HG03095 (cell line): ENCODE measurements around the gene GPR63.

Experiments
- ATAC-seq: cut with Tn5 transposase; IDR thresholded peaks from one replicate; pipeline ENCODE4 v1.9.1; 2021; ENCODE audit warnings: moderate library complexity; ENCODE audit not compliant: unreplicated experiment

GPR63 gene

GRCh38 chr6:96823743-96824142 lies 13.5 kb downstream of the GPR63 start:
- ATAC-seq: no peak

GRCh38 chr6:96821034-96821433 lies 16.2 kb downstream of the GPR63 start:
- ATAC-seq: no peak

DNA sequence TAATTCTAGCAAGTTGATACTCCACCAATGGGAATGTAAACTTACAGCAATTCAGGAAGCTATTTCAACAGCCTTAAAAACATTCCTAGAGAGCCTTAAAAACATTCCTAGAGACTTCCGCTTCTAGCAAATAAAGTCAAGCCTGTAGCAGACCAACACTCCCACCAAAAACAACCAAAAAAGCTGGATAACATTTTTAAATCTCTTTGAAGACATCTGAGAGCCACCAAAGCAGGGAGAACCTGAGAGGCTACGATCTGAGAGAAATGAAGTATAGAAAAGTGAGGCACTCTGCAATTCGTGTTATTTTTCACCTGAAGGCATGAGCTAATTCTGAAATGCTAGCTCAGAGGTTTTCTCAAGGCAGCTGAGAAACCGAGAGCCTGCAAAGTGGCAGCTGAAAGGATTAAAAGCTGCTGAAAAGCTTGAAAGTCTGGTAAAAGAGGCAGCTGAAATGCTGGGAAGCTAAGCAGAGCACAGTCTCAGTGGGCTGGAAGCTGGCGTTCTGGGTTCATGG lies 20.9 kb downstream of the GPR63 start:
- ATAC-seq: no peak

- no peak for ATAC-seq
Observed at GRCh38 chr6:96814625-96815024, 22.7 kb downstream of the GPR63 start.

DNA sequence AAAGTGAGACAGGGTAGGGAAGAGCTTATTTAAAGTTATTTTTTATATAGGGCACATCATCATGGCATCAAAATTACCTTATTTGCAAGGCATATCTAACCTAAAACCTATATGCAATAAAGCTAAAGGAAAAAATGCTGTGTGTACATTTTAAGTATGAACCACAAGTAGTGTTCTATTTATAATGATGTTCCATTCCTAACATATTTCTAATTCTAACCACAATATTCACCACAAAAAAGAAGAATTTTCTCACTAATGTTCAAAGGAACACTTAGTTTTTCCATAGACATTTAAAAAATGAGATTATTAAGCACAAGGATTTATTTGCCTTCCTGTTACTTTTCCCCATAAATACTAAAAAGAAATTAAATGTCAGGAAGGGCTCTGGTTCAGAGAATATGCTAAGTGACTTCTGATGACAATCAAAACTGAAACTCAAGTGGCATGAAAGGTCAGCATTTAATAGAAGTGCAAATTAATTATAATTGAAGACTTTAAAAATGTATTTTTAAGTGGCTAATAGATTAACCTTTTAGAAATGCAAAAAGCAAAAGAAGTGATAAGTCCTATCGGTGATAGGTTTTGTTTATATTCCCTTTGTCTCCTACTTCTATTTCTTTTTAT lies 25.1 kb downstream of the GPR63 start:
- ATAC-seq: no peak

DNA sequence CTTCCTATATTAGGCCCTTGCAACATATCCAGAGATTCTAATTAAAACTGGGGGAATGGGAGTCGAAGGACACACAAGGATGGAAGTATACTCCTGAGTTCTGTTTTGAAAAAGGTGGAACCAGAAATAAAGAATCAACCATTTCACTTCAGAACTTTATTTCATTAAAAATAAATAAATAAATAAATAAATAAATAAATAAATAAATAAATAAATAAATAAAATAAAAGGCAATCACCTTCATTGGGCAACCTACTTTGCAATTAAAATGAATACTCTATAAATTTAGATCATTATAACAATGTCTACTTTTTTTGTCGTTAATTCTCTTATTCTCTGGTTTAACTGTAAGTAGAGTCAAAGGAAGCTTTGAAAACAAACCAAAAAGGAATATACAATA lies 25.6 kb downstream of the GPR63 start:
- no peak for ATAC-seq

DNA sequence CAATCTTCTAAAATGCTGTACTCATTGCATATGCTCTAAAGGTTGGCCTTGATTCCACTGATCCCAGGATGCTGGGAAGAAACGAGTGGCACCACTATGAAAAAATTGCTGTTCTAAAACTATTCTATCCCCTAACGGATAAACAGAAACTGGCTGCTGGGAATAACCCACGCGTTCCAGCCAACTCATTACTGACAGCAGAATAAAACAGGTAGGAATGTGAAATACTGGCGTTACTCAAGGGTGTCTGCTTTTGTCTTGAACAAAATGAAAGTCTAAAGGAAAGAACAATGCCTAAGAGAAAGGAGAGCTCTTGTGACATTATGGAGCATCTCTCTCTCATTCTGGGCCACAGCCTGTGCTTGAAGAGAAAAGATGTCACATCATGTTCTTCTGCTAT lies 26.1 kb downstream of the GPR63 start:
- no peak for ATAC-seq

GRCh38 chr6:96809119-96809518 lies 28.2 kb downstream of the GPR63 start:
- no peak for ATAC-seq

DNA sequence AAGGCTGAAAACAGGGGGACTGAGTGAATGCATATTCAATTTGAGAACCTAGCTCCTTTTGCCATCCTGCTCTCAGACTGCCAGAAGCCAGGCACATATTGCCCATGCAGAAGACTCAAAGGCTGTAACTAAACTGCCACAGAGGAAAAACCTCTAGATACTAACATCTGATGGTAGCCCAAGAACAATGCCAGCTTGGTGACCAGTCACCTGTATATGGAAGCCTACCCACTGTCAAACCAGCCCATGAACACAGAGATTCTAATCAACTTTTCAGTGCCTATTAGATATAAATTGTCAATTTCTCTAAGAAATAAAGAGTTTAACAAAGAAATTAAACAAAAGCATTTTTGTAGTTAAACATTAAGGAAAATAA lies 34.2 kb downstream of the GPR63 start:
- ATAC-seq: no peak

DNA sequence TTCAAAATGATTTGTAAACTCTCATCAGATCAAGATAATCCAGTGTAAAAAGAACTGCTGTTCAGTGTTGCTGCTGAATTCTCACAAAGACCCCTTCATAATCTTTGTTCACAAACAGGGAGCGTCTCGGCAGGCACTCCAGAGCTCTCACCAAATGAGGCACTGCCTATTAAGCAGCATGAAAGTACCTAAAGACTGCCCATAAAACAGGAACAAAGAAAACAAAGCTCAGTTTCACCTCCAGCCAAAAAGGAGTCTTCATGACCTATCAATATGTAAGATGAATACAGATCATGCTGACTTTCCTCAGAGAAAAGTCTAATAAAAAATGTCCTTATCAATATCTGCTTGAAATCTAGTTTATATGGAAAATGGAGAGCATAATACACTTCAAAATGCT lies 41.8 kb downstream of the GPR63 start:
- ATAC-seq: peak; percentile 94

- peak; percentile 20 for ATAC-seq
Observed at GRCh38 chr6:96794980-96795379, 42.3 kb downstream of the GPR63 start.

DNA sequence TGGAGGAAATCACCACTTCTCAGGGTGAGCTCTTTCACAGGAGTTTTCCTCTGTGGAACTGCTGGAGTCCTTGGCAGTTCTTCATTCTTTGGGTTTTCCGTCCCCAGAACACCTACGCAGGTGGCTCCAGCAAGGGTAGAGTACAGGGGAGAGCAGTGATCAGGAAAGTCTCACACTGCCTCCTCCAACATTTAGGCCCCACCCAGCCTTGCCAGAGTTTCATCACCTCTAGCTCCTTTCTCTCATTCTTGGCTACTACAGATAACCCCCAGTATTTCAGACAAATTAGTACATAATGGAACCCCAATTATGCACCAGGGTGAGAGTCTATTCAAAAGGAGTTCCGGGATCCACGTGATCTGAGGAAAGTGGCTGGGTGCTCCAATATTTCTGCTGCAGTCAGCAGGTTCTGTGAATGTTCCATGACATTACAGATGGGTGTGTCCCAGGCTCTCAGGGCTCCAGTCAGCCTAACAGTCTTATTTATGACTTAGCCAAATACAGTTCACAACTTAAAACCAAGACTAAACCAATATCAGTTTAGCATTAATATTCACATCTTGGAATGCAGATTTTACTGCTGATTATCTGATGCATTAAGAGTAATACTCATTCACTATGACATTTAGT lies 44.6 kb downstream of the GPR63 start:
- ATAC-seq: no peak

DNA sequence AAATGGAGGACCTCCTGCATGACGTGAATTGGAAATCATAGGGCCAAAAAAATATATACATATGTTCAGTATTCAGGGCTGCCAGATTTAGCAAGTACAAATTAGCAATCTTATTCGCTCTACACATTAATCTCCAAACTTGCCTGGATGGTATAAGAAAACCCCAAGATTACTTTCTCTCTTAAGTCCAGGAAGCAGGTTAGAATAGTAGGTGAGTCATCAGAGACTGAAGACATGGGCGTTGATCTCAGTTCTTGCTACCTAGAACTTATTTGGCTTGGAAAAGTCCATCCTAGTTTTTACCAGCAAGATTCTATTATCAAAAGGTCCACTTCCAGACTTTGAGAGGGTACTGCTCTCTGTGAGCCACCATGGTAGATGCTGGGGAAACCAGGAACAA lies 47.4 kb downstream of the GPR63 start:
- ATAC-seq: no peak

DNA sequence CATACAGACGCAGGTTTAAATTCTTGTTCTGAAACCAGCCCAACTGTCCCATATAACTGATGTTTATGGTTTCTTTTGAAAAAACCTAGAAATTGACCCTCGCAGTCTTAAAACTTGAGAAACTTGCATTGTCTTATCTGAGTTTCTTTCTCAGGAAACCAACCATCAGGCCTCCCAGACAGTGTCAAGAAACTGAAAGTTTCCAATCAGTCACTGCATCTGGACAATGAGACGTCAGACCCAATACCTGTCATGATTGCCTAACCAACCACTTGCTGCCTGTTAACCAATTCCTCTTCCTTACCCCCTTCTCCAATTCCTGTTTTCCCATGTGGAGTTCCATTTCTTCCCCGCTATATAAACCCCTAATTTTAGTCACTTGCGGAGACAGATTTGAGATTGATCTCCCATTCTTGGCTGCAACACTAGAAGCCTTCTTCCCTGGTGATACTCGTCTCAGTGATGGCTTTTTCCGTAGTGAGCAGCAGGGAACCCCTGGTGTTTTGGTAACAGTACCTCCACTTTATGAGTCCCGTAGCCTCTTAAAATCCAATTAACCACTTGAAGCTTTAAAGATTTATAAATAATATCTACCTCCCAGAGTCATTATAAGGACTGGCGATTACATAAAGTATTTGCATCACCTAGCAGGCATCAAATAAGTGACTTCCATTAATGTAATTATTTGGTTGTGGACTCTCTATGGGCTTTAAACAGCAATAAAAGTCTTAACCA lies 49.3 kb downstream of the GPR63 start:
- no peak for ATAC-seq

GRCh38 chr6:96786336-96786735 lies 50.9 kb downstream of the GPR63 start:
- no peak for ATAC-seq

DNA sequence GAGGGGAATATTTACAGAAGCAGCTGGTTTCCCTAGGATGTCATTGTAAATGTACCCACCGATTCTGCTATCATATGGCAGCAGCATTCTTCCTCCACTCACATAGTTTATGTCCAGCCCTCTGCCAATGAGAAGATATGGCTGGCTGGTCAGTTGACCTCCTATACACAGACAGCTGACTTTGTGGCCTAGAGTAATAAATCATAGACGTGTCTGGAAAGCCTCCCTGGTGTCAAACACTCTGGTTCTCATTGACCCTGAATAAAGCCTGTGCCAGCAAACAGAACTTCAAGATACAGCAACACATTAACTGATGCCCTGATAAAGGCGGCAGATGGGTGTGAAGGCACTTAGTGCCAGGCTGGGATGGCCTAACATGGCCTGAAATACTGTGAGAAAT lies 52.6 kb downstream of the GPR63 start:
- ATAC-seq: no peak

DNA sequence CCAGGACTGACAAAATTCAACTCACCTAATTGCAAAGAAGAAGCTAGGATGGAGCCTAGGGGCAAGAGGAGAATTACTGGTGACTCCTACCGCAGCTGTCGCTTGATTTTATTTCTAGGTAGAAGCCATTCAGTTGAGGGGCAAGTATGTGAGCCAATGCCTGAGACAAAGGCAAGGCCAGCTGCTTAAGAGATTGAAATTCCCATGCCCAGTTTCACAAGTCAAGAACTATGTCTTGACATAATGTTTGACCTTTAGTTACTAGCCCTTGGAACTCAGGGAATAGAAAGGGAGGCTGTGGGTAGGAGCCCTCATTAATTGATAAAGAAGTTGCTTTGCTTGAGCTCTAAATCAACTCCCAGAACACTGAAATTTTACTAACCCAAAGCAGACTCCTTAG lies 54.0 kb downstream of the GPR63 start:
- no peak for ATAC-seq

- no peak for ATAC-seq
Observed at GRCh38 chr6:96781557-96781956, 55.7 kb downstream of the GPR63 start.

DNA sequence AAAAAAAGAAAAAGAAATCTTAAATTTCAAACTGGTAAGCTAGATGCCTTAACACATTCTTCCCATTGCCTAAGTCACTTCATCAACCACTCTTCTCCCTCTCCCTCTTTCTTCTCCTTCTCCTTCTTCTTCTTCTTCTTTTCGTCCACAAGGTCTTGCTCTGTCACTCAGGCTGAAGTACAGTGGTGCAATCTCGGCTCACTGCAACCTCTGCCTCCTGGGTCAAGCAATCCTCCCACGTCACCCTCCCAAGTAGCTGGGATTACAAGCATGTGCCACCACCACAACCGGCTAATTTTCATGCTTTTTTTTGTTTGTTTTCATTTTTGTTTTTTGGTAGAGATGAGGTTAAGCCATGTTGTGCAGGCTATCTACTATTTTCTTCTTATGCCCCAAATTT lies 60.2 kb downstream of the GPR63 start:
- no peak for ATAC-seq

DNA sequence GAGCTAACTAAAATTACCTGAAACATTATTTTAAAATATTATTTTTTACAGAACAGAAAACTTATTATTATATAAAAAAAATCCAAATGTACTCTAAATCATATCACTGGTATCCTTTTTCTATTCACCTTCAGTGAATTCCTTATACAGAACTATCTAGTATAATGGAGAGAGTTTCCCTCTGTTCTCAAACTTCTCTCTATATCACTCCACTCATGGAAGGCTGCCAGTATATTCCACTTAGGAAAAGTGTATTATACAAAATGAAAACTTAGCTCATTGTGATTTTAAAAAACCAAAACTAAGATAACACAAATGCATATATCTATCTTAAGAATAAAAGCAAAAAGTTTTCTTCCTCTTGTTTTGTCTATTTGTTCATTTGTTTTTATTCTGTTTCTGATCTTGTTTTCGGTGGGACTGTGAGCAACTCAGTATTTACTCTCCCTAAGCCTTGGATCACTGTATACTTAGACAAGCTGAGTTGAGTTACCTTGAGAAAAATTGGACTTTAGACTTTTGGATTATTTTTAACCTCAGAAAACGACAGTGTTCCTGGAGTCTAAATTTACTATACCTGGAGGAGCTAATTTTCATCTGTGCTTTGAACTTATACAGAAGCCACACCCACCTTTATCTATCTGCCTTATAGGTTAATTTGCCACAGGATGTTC lies 61.4 kb downstream of the GPR63 start:
- ATAC-seq: no peak

- no peak for ATAC-seq
Observed at GRCh38 chr6:96766769-96767168, 70.5 kb downstream of the GPR63 start.

DNA sequence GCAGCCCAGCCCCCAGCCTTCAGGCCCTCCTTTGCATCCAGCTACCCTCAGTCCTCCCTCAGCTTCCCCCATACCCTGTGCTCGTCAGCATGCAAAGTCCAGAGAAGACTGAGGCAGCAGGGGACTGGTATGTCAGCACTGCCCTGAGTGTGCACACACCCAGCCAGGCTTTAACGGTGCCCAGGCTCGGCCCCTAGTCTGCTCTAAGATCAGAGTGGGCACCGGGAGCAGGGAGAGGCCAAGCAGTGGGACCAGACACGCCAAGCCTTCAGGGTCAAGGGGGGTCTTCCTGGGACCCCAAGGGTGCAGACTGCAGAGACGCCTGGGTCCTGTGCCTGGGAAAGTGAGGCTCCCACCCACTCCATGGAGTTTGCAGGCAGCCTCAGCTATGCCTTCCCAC lies 74.7 kb downstream of the GPR63 start:
- no peak for ATAC-seq
